IMR-90 (cell line): ENCODE measurements around the gene GRIK3. TPM values are rescaled to one million over a fixed set of nuclear protein-coding genes. Genes with fewer than 3 reads are reported as not detected.

Source experiments
- ATAC-seq: fragments of 200-7000 bp; cut with Tn5 transposase; 2 replicates; pipeline ENCODE4 v1.9.1; 2020; ENCODE audit warnings: low read depth, mild to moderate bottlenecking, moderate library complexity
- BruUV-seq: library from RNA; stranded (reverse); fragments of 400-500 nt; replicated peaks from 2 replicates; lab custom pipeline; 2021; lab: Mats Ljungman, UMichigan
- CTCF ChIA-PET: fragments of 300-600 bp; formaldehyde crosslinking; extraction: SDS; loops from one replicate; lab custom pipeline; 2021; ENCODE audit warnings: antibody characterized with exemption; lab: Yijun Ruan, JAX
- POLR2A ChIA-PET: fragments of 300-600 bp; sonication (Branson Sonifier 250); formaldehyde crosslinking; loops from one replicate; lab custom pipeline; 2022; ENCODE audit warnings: antibody characterized with exemption; ENCODE audit not compliant: unreplicated experiment; lab: Charles Lee
- DNase-seq: peaks from one replicate; pipeline ENCODE4 v3.0.0; 2013
- H2AFZ ChIP-seq: replicated peaks from 2 replicates; pipeline ENCODE3; 2013; ENCODE audit warnings: low read length, mild to moderate bottlenecking; ENCODE audit not compliant: poor library complexity
- H2AK5ac ChIP-seq: 2 replicates; pipeline ENCODE4 v1.6.1; 2013; ENCODE audit warnings: low read depth, low read length, inconsistent platforms
- H2AK9ac ChIP-seq: replicated peaks from 2 replicates; pipeline ENCODE3; 2013; ENCODE audit warnings: mild to moderate bottlenecking, low read depth, low read length, moderate library complexity; ENCODE audit not compliant: poor library complexity
- H2BK120ac ChIP-seq: 2 replicates; pipeline ENCODE4 v1.6.1; 2013; ENCODE audit warnings: low read depth, low read length, inconsistent platforms
- H2BK15ac ChIP-seq: 3 replicates; pipeline ENCODE4 v1.6.1; 2013; ENCODE audit warnings: low read depth, low read length, inconsistent platforms
- H2BK20ac ChIP-seq: 2 replicates; pipeline ENCODE4 v1.6.1; 2013; ENCODE audit warnings: low read depth, mild to moderate bottlenecking, inconsistent platforms, low read length, moderate library complexity
- H2BK5ac ChIP-seq: 2 replicates; pipeline ENCODE4 v1.6.1; 2013; ENCODE audit warnings: mild to moderate bottlenecking, low read depth, low read length, inconsistent platforms; ENCODE audit not compliant: poor library complexity, severe bottlenecking
- H3K14ac ChIP-seq: replicated peaks from 2 replicates; pipeline ENCODE4 v1.6.1; 2013; ENCODE audit warnings: low read depth, low read length, inconsistent platforms
- H3K18ac ChIP-seq: 2 replicates; pipeline ENCODE4 v1.6.1; 2013; ENCODE audit warnings: low read depth, low read length, control low read depth
- H3K23ac ChIP-seq: 2 replicates; pipeline ENCODE4 v1.6.1; 2013; ENCODE audit warnings: low read depth, low read length, inconsistent platforms
- H3K27ac ChIP-seq: 2 replicates; pipeline ENCODE4 v1.5.1; 2013; ENCODE audit warnings: mild to moderate bottlenecking, control low read depth, low read length; ENCODE audit not compliant: insufficient read depth
- H3K27me3 ChIP-seq: 2 replicates; pipeline ENCODE4 v1.6.1; 2013; ENCODE audit warnings: low read length; ENCODE audit not compliant: control insufficient read depth, insufficient read depth
- H3K36me3 ChIP-seq: 2 replicates; pipeline ENCODE4 v1.6.1; 2013; ENCODE audit warnings: low read length, mixed read lengths; ENCODE audit not compliant: control insufficient read depth, insufficient read depth
- H3K4ac ChIP-seq: 2 replicates; pipeline ENCODE4 v1.6.1; 2013; ENCODE audit warnings: low read depth, low read length, inconsistent platforms
- H3K4me1 ChIP-seq: 2 replicates; pipeline ENCODE4 v1.6.1; 2013; ENCODE audit warnings: low read length, mixed read lengths; ENCODE audit not compliant: control insufficient read depth, insufficient read depth
- H3K4me2 ChIP-seq: 2 replicates; pipeline ENCODE4 v1.6.1; 2013; ENCODE audit warnings: low read depth, mild to moderate bottlenecking, control low read depth, low read length, moderate library complexity
- H3K4me3 ChIP-seq: 2 replicates; pipeline ENCODE4 v1.5.1; 2013; ENCODE audit warnings: low read depth, mild to moderate bottlenecking, control low read depth, low read length, moderate library complexity; ENCODE audit not compliant: insufficient read depth
- H3K56ac ChIP-seq: 2 replicates; pipeline ENCODE4 v1.6.1; 2013; ENCODE audit warnings: low read length, inconsistent platforms; ENCODE audit not compliant: insufficient read depth; ENCODE audit errors: extremely low read depth
- H3K79me1 ChIP-seq, 2 experiments: 2 replicates each; pipeline ENCODE4 v1.6.1; 2013; ENCODE audit warnings: low read length in 2 of 2, inconsistent platforms in 1 of 2, low read depth in 1 of 2
- H3K9ac ChIP-seq: 2 replicates; pipeline ENCODE4 v1.6.1; 2013; ENCODE audit warnings: low read depth, low read length, control low read depth
- H3K9me1 ChIP-seq: 2 replicates; pipeline ENCODE4 v1.6.1; 2013; ENCODE audit warnings: low read length, inconsistent platforms; ENCODE audit not compliant: insufficient read depth
- H3K9me3 ChIP-seq: 2 replicates; pipeline ENCODE4 v1.6.1; 2013; ENCODE audit warnings: low read length; ENCODE audit not compliant: control insufficient read depth, insufficient read depth
- H4K20me1 ChIP-seq: 2 replicates; pipeline ENCODE4 v1.6.1; 2013; ENCODE audit warnings: low read length, inconsistent platforms; ENCODE audit not compliant: insufficient read depth
- H4K5ac ChIP-seq: 2 replicates; pipeline ENCODE4 v1.6.1; 2013; ENCODE audit warnings: mild to moderate bottlenecking, low read depth, low read length, control low read depth
- H4K8ac ChIP-seq, 2 experiments: 2 replicates each; pipeline ENCODE4 v1.6.1; 2013; ENCODE audit warnings: low read depth in 2 of 2, low read length in 2 of 2, control low read depth in 1 of 2, inconsistent platforms in 1 of 2
- H4K91ac ChIP-seq: 2 replicates; pipeline ENCODE4 v1.6.1; 2013; ENCODE audit warnings: low read depth, low read length, inconsistent platforms; ENCODE audit not compliant: insufficient read depth
- BHLHE40 ChIP-seq: fragments of 150-350 bp; IDR thresholded peaks from 2 replicates; pipeline ENCODE4 v1.6.1; 2016; ENCODE audit warnings: mild to moderate bottlenecking, low read depth, low read length
- FOS ChIP-seq: fragments of 150-350 bp; IDR thresholded peaks from 2 replicates; pipeline ENCODE4 v1.6.1; 2016; ENCODE audit warnings: low read depth, low read length
- MAZ ChIP-seq: IDR thresholded peaks from 2 replicates; pipeline ENCODE4 v1.6.1; 2012; ENCODE audit warnings: low read depth, mild to moderate bottlenecking, low read length, improper control_type of control experiment, moderate library complexity, borderline replicate concordance
- MXI1 ChIP-seq: IDR thresholded peaks from 2 replicates; pipeline ENCODE4 v1.6.1; 2012; ENCODE audit warnings: low read depth, mild to moderate bottlenecking, low read length, moderate library complexity, borderline replicate concordance
- RAD21 ChIP-seq: IDR thresholded peaks from 2 replicates; pipeline ENCODE4 v1.6.1; 2012; ENCODE audit warnings: low read length, improper control_type of control experiment
- RCOR1 ChIP-seq: IDR thresholded peaks from 2 replicates; pipeline ENCODE4 v1.6.1; 2012; ENCODE audit warnings: mild to moderate bottlenecking, low read length, improper control_type of control experiment; ENCODE audit not compliant: insufficient replicate concordance
- RFX5 ChIP-seq: IDR thresholded peaks from 2 replicates; pipeline ENCODE4 v1.8.0; 2012; ENCODE audit warnings: low read depth, mild to moderate bottlenecking, low read length, moderate library complexity
- WGBS, 2 experiments: methylation state at CpG; one replicate each; pipeline versions ENCODE4 v1.1.5 to v1.1.7; 2013; ENCODE audit warnings: missing lambda C conversion rate in 2 of 2; ENCODE audit not compliant: insufficient read length in 1 of 2; ENCODE audit errors: extremely low coverage in 2 of 2; 5-methylcytosine and 5-hydroxymethylcytosine counted together
- dilution Hi-C: fragments of 300-500 bp; cut with HindIII; formaldehyde crosslinking; loops from one replicate; pipeline ENCODE4 v1.14.3; 2018; ENCODE audit warnings: low sequenced_read_pairs; ENCODE audit not compliant: unreplicated experiment
- in situ Hi-C: fragments of 300-500 bp; cut with MboI; formaldehyde crosslinking; loops from 3 replicates; pipeline ENCODE4 v1.14.3; 2019; ENCODE audit warnings: low sequenced_read_pairs, inconsistent platforms, mixed read lengths
- intact Hi-C: fragments of 100-400 bp; cut with micrococcal nuclease; formaldehyde crosslinking; loops from 2 replicates; pipeline ENCODE4 v1.10.0; 2022
- polyA plus RNA-seq, 3 experiments: library from polyadenylated mRNA; depleted of rRNA; stranded (reverse); fragments of >200 nt; gene quantifications; 2 replicates each; pipeline ENCODE4 v1.2.3, GENCODE V29; 2012; ENCODE audit warnings: low replicate concordance in 1 of 3
- total RNA-seq: library from RNA; depleted of rRNA; stranded (reverse); fragments of >200 nt; gene quantifications from 2 replicates; pipeline ENCODE4 v1.2.3, GENCODE V29; 2012
- TF ChIP-seq, protein P1 (sequence below): conservative IDR thresholded peaks from 2 replicates; pipeline ENCODE4 v1.5.1; 2012; ENCODE audit warnings: mild to moderate bottlenecking, low read depth, low read length, improper control_type of control experiment
- TF ChIP-seq, protein P2 (sequence below): fragments of 150-350 bp; IDR thresholded peaks from 2 replicates; pipeline ENCODE4 v1.6.1; 2017; ENCODE audit warnings: mild to moderate bottlenecking, antibody characterized with exemption, low read length, low read depth

GRIK3 gene
- total and polyA plus RNA-seq, 2 of the 4 experiments (the other 2 are of a cell fraction), result not detected

DNA sequence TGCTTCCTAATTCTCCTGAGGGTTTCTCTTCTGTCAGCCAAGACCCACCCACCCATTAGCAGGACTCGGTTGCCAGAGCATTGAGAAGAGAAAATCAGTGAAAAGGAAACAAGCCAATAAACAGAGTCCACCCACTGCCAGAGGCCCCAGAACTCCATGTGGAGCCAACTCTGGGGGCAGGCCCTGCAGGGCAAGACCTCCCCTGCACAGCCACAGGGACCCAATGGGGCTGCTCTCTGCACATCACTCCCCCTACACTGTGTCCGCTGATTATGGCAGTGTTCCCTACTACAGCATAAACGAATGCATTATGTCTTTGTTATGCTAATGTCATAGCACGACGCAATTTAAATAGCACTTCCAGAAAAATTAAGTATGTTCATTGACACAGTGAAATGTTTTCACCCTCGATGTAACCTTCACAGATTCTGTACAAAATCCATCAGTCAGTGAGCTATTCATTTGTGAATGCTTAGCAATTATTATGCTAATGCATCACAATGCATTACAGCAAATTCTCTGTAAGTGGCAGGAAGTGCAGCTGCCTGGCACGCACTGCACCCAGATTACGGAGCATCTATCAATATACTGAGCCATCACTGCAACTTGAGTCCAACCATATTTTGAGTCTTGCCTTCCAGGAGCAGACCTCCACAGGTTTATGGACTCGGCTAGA is 56.4 kb downstream of the GRIK3 start:
- BruUV-seq, result no TSS peak
- WGBS, 2 experiments, result 70% methylated on average over 2 of the region's 9 CpGs; no CpG with 5 or more reads in 1 of the 2 experiments

More for the DNA sequence above, 56.4 kb downstream of the GRIK3 start:
- in situ Hi-C loops, result no loop called here
- no peak overlapping the region for H2AK5ac ChIP-seq
- no peak overlapping the region for H3K4me3 ChIP-seq
- CTCF ChIA-PET, result no interaction called here
- POLR2A ChIA-PET, result no interaction called here
- H2BK15ac ChIP-seq, result no peak overlapping the region
- H3K36me3 ChIP-seq, result no peaks in the 10 kb centered on the region
- H3K4me1 ChIP-seq, result no peaks in the 10 kb centered on the region
- peaks cover 3% of the 10 kb centered on the region; the same call in 1 of the 2 replicates for H3K9me3 ChIP-seq
- no peak overlapping the region for H2BK120ac ChIP-seq
- no peak overlapping the region for H4K91ac ChIP-seq
- no peak overlapping the region for H3K23ac ChIP-seq
- H2AFZ ChIP-seq, result no peak overlapping the region
- ATAC-seq, result no peak
- no peak overlapping the region for H2BK20ac ChIP-seq
- no peak overlapping the region for H3K4ac ChIP-seq
- no peaks in the 10 kb centered on the region for H4K20me1 ChIP-seq
- no peak overlapping the region for H4K5ac ChIP-seq
- no peaks in the 10 kb centered on the region for H3K27me3 ChIP-seq
- no peak overlapping the region for H3K4me2 ChIP-seq
- no peak overlapping the region for H2AK9ac ChIP-seq
- no peak overlapping the region for H3K18ac ChIP-seq
- DNase-seq, result no peak
- TF ChIP-seq RCOR1 (no peak), MAZ (no peak), MXI1 (no peak), RFX5 (no peak), BHLHE40 (no peak), FOS (no peak), RAD21 (no peak)
- TF ChIP-seq, protein P1, sequence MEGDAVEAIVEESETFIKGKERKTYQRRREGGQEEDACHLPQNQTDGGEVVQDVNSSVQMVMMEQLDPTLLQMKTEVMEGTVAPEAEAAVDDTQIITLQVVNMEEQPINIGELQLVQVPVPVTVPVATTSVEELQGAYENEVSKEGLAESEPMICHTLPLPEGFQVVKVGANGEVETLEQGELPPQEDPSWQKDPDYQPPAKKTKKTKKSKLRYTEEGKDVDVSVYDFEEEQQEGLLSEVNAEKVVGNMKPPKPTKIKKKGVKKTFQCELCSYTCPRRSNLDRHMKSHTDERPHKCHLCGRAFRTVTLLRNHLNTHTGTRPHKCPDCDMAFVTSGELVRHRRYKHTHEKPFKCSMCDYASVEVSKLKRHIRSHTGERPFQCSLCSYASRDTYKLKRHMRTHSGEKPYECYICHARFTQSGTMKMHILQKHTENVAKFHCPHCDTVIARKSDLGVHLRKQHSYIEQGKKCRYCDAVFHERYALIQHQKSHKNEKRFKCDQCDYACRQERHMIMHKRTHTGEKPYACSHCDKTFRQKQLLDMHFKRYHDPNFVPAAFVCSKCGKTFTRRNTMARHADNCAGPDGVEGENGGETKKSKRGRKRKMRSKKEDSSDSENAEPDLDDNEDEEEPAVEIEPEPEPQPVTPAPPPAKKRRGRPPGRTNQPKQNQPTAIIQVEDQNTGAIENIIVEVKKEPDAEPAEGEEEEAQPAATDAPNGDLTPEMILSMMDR, result no peak
- TF ChIP-seq, protein P2, sequence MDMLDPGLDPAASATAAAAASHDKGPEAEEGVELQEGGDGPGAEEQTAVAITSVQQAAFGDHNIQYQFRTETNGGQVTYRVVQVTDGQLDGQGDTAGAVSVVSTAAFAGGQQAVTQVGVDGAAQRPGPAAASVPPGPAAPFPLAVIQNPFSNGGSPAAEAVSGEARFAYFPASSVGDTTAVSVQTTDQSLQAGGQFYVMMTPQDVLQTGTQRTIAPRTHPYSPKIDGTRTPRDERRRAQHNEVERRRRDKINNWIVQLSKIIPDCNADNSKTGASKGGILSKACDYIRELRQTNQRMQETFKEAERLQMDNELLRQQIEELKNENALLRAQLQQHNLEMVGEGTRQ, result no peak
- H3K9ac ChIP-seq, result no peak overlapping the region
- no peaks in the 10 kb centered on the region for H3K9me1 ChIP-seq
- H3K27ac ChIP-seq, result no peak overlapping the region
- H2BK5ac ChIP-seq, result no peak overlapping the region
- H3K14ac ChIP-seq, result no peak overlapping the region
- H3K79me1 ChIP-seq, result no peaks in the 10 kb centered on the region
- no peak overlapping the region for H4K8ac ChIP-seq
- H3K56ac ChIP-seq, result no peak overlapping the region
- dilution Hi-C loops, result no loop called here
- intact Hi-C loops, result no loop called here
